DMS114 treated with DMSO at 0.1 percent for 48 hours (cell line): ENCODE measurements around the gene CENPP.
"Not testable (repeated sequence)": the region's sequence is repeated elsewhere in the genome, so short reads cannot be mapped to it uniquely, and the experiment has no call there.

Experiments used
- DNase-seq: peaks from one replicate; lab custom pipeline; 2025; ENCODE audit not compliant: unreplicated experiment; lab: John Stamatoyannopoulos, UW

CENPP gene

GRCh38 chr9:92377876-92378275, 52.1 kb downstream of the CENPP start:
- DNase-seq = no peak

- no peak for DNase-seq
Measured at GRCh38 chr9:92378865-92379560, 53.3 kb downstream of the CENPP start.

DNA sequence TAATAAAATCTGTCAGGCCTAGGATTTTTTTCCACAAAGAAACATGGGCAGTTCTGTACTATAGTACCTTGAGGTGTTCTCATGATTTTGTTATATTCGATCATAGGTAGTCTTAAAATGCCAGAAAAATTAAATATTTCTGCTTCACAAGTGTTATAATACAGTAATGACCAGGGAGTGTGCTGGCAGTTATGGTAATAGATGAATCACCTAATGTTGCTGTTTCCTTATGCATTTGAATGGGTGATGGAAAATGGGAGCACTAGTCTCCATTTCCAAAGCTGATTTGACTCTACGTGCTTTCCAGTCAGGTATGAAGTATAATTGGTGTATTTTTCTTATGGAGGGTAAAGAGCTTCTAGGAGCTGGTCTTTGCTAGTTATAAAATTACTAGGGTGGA, 54.9 kb downstream of the CENPP start:
- no peak for DNase-seq

DNA sequence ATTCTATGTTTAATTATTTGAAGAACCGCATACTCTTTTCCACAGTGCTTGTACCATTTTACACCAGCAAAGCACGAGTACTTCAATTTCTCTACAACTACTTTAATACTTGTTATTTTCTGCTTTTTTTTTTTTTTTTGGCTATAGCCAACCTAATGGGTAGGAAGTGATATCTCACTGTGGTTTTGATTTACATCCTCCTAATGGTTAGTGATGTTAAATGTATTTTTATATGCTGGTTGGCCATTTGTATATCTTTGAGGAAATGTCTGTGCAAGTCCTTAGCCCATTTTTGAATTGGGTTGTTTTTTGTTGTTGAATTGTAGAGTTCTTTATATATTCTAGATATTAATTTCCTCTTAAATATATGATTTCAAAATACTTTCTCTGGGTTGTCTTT, 56.0 kb downstream of the CENPP start:
- no peak for DNase-seq

DNA sequence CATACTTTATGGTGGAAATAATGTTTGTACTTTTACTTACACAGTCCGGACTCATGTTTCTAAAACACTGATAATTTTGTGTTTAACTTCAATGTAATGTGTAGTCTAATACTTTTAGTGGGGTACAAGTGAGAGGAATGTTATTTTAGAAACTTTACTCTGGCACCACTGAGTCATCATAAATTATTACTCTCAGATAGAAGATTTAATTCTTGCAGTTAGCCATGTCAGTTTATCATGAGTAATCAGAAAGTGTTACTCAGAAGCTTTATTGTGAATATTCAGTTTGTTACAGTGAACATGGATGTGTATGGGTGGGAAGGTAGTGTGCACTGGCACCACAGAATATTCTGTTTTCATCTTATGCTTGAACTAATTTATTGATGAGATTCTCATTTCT, 58.6 kb downstream of the CENPP start:
- no peak for DNase-seq

GRCh38 chr9:92385001-92385400, 59.2 kb downstream of the CENPP start:
- no peak for DNase-seq

DNA sequence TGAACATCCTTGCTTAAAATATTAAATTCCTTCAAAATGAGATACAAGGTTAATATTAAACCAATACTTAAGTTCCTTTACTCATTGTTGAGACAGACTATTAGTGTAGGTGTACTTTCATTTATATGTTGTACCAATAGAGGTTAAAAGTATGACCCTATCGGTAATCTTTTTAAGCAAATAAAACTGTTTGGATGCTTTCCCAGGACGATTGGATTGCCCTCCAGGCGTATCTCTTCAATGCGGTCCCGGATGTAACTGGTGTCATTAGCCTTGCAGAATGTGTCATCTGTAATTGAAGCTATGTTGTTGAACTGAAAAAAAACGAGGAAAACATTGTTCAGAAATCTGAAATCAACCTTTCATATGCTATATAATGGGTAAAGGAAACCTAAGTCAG, 59.7 kb downstream of the CENPP start:
- no peak for DNase-seq

GRCh38 chr9:92385953-92386352, 60.2 kb downstream of the CENPP start:
- DNase-seq = no peak

- no peak for DNase-seq
Measured at GRCh38 chr9:92392690-92393089, 66.9 kb downstream of the CENPP start.

- no peak for DNase-seq
Measured at GRCh38 chr9:92393686-92394085, 67.9 kb downstream of the CENPP start.

- no peak for DNase-seq
Measured at GRCh38 chr9:92395617-92396016, 69.9 kb downstream of the CENPP start.

- no peak for DNase-seq
Measured at GRCh38 chr9:92397853-92398252, 72.1 kb downstream of the CENPP start.

GRCh38 chr9:92402360-92402759, 76.6 kb downstream of the CENPP start:
- DNase-seq = no peak

DNA sequence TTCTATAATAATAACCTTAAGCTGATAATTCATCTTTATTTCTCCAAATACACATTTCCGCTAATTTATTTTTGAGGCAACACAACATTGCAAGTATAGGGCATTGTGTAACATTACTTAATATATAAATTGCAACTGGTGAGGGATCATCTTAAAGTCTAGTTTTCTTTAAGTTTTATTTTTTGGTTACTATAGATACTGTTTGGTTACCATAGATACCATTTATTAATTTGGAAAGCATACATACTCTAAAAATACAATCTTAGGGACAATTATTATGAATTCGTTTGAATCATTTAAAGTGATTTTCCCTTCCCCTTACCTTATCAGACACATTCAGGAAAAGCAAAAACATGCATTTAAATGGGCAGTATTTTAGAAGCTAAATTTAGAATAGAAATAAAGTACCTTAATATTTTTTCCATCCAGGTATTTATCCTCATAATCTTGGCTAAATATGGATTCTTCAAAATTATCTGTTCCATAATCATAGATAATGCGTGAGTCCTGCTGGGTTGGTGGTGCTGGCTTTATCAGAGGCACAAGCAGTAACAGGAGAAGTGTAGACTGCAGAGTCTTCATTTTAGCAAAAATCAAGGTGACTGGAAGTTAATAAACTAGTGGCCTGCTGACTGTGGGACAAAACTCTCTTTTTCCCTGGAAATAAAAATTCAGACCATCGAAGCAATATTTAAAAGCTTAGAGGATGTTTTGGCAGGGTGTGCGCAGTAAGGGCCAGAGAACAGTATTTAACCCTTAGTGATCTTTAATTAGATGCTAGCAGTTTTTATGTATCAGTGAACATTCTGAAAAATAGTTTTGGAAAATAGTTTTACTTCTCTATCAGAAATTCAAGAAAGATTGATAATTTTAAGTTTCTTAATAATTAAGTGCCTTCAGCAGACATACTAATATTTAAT, 77.3 kb downstream of the CENPP start:
- DNase-seq = no peak

GRCh38 chr9:92404042-92404836, 78.5 kb downstream of the CENPP start, which contains the start of gene OGN:
Gene OGN (minus strand): TSS chr9:92404578. CDS start chr9:92403407, 1,171 bp downstream.
- no peak for DNase-seq

DNA sequence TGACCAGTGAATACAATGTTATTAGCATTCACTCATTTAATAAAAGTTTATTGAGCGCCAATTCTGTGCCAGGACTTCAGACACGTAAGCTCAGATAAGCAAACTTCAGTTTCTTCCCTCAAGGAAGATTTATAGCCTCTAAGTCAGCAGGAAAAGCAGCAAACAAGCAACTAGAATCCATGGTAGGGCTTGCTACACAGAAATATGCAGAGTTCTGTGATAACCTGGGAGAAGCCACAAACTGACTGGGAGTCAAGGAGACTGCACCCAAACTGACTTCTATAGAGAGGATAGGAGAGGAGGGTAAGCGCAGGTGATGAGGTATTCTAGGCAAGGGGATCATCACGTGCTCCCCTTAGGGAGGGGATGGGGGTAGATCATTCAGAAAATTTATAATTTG, 80.1 kb downstream of the CENPP start:
- no peak for DNase-seq

- no peak for DNase-seq
Measured at GRCh38 chr9:92406477-92406876, 80.7 kb downstream of the CENPP start.

- DNase-seq = no peak
Measured at GRCh38 chr9:92407818-92408217, 82.1 kb downstream of the CENPP start.

DNA sequence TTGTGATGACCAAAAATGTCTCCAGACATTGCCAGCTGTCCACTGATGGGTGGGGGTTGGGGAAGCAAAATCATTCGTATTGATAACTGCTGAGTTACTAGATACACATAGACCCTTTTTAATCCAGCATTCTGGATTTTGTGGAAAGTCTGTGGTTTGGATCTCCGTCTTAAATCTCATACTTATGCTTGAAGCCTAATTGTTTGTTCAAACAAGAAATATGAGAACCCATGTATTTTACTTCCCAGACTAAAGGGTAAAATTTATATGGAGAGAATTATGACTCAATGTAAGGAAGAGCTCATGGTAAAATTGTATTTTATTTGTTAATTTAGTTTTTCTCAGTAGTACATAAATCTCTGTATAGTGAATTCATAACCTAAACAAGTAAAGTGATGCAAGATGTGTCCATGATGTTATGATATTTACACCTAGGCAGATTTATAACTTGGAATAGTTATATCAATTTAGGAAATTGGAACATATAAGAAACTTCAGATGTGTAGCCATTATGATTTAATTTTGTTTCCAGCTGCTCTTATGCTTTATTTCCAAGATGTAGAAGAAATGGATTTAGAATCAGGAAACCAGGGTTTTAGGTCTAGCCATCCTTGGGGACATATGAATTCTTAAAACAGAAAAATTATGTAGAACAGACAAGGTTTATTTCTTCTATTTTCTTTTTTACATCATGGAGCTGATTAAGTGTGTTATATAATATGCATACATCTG, 83.2 kb downstream of the CENPP start:
- no peak for DNase-seq

GRCh38 chr9:92411157-92411556, 85.4 kb downstream of the CENPP start:
- not testable (repeated sequence) for DNase-seq

DNA sequence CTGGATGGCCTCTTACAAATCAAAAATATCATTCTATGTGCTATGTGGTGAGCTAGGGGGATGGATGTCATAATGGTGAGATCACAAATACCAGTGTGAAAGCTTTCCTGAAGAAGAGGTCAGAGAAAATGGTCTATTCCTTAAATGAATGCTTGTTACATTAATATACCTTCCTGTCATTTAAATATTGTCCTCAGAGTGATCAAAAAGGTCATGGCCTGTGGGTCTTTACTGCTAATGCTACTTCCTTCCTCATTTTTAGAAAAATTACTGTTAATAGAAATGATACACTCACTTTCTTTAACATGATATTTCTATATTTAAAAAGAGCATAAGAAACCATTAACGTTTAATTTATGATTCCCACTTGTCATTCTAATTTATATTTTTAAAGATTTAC, 88.8 kb downstream of the CENPP start:
- no peak for DNase-seq
